Sigmoid colon (tissue), 4 donors: ENCODE measurements around the gene ODC1.

ENCODE experiments used
- CTCF ChIP-seq, 4 experiments: fragments of 450-650 bp in 3 of 4; fragments of 200-600 bp in 1 of 4; IDR thresholded peaks; one replicate each; pipeline ENCODE4 v1.5.1; 2016 to 2019; ENCODE audit warnings: antibody characterized with exemption in 4 of 4, mild to moderate bottlenecking in 3 of 4, moderate library complexity in 2 of 4
- EP300 ChIP-seq, 4 donors: sonication (generic); formaldehyde crosslinking; IDR thresholded peaks; one replicate each; pipeline ENCODE4 v1.6.1; 2017; ENCODE audit warnings: antibody characterized with exemption in 4 of 4
- POLR2A ChIP-seq, 2 donors: fragments of 450-650 bp; IDR thresholded peaks; one replicate each; pipeline ENCODE4 v1.6.1; 2016; ENCODE audit warnings: antibody characterized with exemption in 2 of 2, mild to moderate bottlenecking in 2 of 2, moderate library complexity in 2 of 2
- POLR2AphosphoS5 ChIP-seq, 4 donors: sonication (generic); formaldehyde crosslinking; IDR thresholded peaks; one replicate each; pipeline ENCODE4 v1.6.1; 2017; ENCODE audit warnings: antibody characterized with exemption in 4 of 4

GRCh38 chr2:10454505-10454904 is 6.4 kb upstream of the ODC1 start:
- no peak for TF ChIP-seq CTCF (IDR thresholded peaks at IDR 0.05)
- TF ChIP-seq POLR2AphosphoS5 (IDR thresholded peaks at IDR 0.05): peak in 2 of 4 donors; percentile 26 to 52
- no peak for TF ChIP-seq EP300 (IDR thresholded peaks at IDR 0.05)
- TF ChIP-seq POLR2A (IDR thresholded peaks at IDR 0.05): no peak
